Islet of Langerhans (tissue), 1 donor: ENCODE data around the gene ADAP2.
"Not testable (repeated sequence)": the region's sequence is repeated elsewhere in the genome, so short reads cannot be mapped to it uniquely, and the experiment has no call there.

Experiments used
- FAIRE-seq: peaks from one replicate; lab custom pipeline; 2011; peaks lifted over from hg19 to GRCh38; lab: Jason Lieb, UNC

Gene ADAP2

GRCh38 chr17:30930495-30930894, 8.8 kb downstream of the ADAP2 start:
- no peak for FAIRE-seq

- FAIRE-seq = not testable (repeated sequence)
These were observed 9.8 kb downstream of the ADAP2 start for GRCh38 chr17:30931582-30931981.

- FAIRE-seq = no peak
These were observed 12.2 kb downstream of the ADAP2 start for GRCh38 chr17:30933966-30934365.

GRCh38 chr17:30939051-30939689, 17.4 kb downstream of the ADAP2 start:
- FAIRE-seq = no peak

- FAIRE-seq = no peak
These were observed 20.7 kb downstream of the ADAP2 start for GRCh38 chr17:30942308-30943079.

- FAIRE-seq = no peak
These were observed 26.1 kb downstream of the ADAP2 start for GRCh38 chr17:30947796-30948195.

- no peak for FAIRE-seq
These were observed 28.4 kb downstream of the ADAP2 start for GRCh38 chr17:30950189-30950588.

- peak; percentile 96 for FAIRE-seq
These were observed 29.1 kb downstream of the ADAP2 start for GRCh38 chr17:30950669-30951399.

GRCh38 chr17:30952638-30953393, 31.1 kb downstream of the ADAP2 start:
- FAIRE-seq = no peak

GRCh38 chr17:30954046-30954830, 32.5 kb downstream of the ADAP2 start:
- FAIRE-seq = no peak

- FAIRE-seq = no peak
These were observed 35.1 kb downstream of the ADAP2 start for GRCh38 chr17:30956764-30957374.

- FAIRE-seq = no peak
These were observed 36.0 kb downstream of the ADAP2 start for GRCh38 chr17:30957741-30958140.

- no peak for FAIRE-seq
These were observed 36.4 kb downstream of the ADAP2 start for GRCh38 chr17:30958187-30958586.

GRCh38 chr17:30961209-30962188, 39.8 kb downstream of the ADAP2 start:
- FAIRE-seq = no peak

- not testable (repeated sequence) for FAIRE-seq
These were observed 42.6 kb downstream of the ADAP2 start for GRCh38 chr17:30964312-30964711.

- no peak for FAIRE-seq
These were observed 43.1 kb downstream of the ADAP2 start for GRCh38 chr17:30964876-30965275.

GRCh38 chr17:30965686-30966085, 43.9 kb downstream of the ADAP2 start:
- no peak for FAIRE-seq

GRCh38 chr17:30967911-30968310, 46.2 kb downstream of the ADAP2 start:
- not testable (repeated sequence) for FAIRE-seq

GRCh38 chr17:30969989-30970830, 48.5 kb downstream of the ADAP2 start:
- no peak for FAIRE-seq
